NCI-H82 treated with DMSO at 0.1 percent for 48 hours (cell line): ENCODE data around the gene CROCC2.

Source experiments
- DNase-seq: peaks from one replicate; lab custom pipeline; 2025; ENCODE audit not compliant: unreplicated experiment; lab: John Stamatoyannopoulos, UW

CROCC2 gene

GRCh38 chr2:241010531-241011295 lies 104.6 kb downstream of the CROCC2 start:
- no peak for DNase-seq

- DNase-seq, result no peak
Observed at GRCh38 chr2:241011296-241011600, 105.1 kb downstream of the CROCC2 start.

- no peak for DNase-seq
Observed at GRCh38 chr2:241011751-241012510, 105.8 kb downstream of the CROCC2 start.

- no peak for DNase-seq
Observed at GRCh38 chr2:241014224-241014623, 108.1 kb downstream of the CROCC2 start.

GRCh38 chr2:241014764-241015163 lies 108.6 kb downstream of the CROCC2 start:
- no peak for DNase-seq

- DNase-seq, result no peak
Observed at GRCh38 chr2:241015439-241015838, 109.3 kb downstream of the CROCC2 start.

- DNase-seq, result no peak
Observed at GRCh38 chr2:241017228-241017940, 111.2 kb downstream of the CROCC2 start.

- no peak for DNase-seq
Observed at GRCh38 chr2:241018051-241018891, 112.1 kb downstream of the CROCC2 start.

GRCh38 chr2:241019441-241020139 lies 113.5 kb downstream of the CROCC2 start:
- no peak for DNase-seq

- no peak for DNase-seq
Observed at GRCh38 chr2:241020201-241020600, 114.1 kb downstream of the CROCC2 start.

GRCh38 chr2:241020629-241021190 lies 114.6 kb downstream of the CROCC2 start:
- DNase-seq, result no peak

GRCh38 chr2:241025639-241026038 lies 119.5 kb downstream of the CROCC2 start:
- DNase-seq, result no peak

GRCh38 chr2:241029599-241030332 lies 123.6 kb downstream of the CROCC2 start:
- no peak for DNase-seq

- DNase-seq, result no peak
Observed at GRCh38 chr2:241030333-241030680, 124.2 kb downstream of the CROCC2 start.

- DNase-seq, result no peak
Observed at GRCh38 chr2:241030883-241031282, 124.7 kb downstream of the CROCC2 start.

- DNase-seq, result no peak
Observed at GRCh38 chr2:241031436-241032165, 125.5 kb downstream of the CROCC2 start.

- no peak for DNase-seq
Observed at GRCh38 chr2:241033336-241033987, 127.3 kb downstream of the CROCC2 start.

- DNase-seq, result no peak
Observed at GRCh38 chr2:241033994-241034393, 127.9 kb downstream of the CROCC2 start.
